HG02678 (cell line): Measurements from ENCODE around the gene FNDC11.

ENCODE experiments used
- ATAC-seq: cut with Tn5 transposase; IDR thresholded peaks from one replicate; pipeline ENCODE4 v1.9.1; 2021; ENCODE audit warnings: mild to moderate bottlenecking, moderate library complexity; ENCODE audit not compliant: unreplicated experiment

Gene FNDC11

DNA sequence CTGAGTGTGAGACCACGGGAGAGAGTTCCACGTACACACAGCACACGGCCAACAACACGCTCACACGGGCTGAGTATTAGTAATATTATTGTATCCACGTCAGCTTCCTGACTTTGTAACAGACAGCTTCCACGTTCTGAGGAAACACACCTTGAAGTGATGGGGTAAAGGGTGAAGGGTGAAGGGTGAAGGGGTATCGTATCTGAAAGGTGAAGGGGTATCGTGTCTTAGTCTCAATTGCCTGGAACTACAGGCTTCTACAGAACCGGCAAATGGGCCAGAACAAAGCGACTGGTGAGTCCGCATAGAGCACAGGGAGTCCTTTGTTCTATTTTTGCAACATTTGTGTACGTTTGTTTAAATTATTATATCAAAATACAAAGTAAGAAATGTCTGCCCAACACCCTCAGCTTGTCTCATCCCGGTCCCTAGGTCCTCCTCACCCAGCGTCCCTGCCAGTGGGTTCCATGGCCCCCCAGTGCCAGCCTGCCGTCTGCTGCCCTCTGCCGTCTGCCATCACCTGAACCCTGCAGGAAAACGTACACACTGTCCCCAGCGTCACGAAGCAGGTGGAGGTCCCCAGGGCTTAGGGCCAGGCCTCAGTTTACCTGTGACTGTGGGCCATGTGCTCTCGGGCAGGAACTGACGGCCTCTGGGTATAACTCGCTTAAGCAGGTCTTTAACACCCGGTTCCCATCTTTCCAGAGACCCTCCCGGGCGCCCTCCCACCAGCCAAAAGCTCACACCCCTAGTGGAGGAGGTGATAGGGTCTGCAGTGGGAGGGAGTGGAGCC, 24.5 kb downstream of the FNDC11 start:
- ATAC-seq = no peak

DNA sequence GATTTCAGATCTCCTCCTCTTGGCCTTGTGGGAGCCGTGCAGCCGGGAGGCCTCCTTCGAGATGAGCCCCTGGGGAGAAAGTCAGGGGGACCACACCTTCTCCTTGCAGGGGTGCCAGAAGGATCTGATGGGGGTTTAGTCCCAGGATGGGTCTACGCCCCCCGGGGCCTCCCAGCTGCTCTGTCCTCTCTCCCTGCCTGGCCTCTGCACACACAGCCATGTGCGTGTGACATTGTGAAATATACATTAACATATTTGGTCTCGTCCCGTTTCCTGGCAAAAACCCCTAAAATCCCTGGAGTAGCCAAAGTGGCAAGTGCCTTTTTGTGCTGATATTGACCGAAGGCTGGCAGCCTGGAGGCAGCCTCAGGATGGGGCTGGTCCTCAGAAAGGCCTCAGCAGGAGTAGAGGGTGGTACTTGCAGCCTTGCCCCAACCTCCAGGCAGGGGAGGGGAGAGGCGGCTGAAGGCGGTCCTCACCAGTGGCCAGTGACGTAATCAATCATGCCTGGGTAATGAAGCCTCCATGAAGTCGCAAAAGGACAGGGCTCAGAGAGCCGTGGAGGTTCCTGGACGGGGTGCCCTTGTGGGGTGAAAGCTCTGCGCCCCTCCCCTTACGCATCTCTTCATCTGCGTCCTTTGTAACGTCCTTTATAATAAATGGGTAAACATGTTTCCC, 25.2 kb downstream of the FNDC11 start:
- no peak for ATAC-seq

DNA sequence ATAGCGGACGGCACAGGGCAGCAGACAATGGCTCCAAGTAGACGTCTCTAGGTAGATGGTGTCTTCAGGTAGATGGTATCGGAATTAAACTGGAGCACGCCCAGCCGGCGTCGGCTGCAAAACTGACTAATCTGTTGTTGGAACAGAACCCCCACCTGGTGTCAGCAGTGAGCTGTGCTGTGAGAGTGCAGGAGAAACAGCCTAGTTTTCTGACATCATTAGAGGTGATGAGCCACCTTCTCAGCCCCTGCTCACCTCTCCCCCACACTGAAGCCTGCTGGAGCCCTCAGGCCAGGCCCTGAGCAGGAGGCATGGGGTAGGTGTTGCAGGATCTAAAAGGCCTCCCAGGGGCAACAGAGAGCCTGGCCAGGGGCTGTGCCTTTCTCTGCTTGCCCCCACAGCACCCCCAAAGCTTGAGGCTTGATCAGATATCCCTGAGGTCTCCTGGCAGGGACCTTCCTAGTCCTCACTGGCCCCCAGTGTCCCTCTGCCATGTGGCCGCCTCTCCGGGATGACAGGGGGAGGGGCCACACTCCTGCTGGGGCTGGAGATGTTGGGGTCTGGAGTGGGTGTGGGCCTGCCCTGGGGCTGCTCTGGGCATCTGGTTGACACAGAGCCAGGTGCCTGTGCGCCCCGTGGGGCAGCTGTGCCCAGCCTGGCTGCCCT, 27.0 kb downstream of the FNDC11 start:
- no peak for ATAC-seq

DNA sequence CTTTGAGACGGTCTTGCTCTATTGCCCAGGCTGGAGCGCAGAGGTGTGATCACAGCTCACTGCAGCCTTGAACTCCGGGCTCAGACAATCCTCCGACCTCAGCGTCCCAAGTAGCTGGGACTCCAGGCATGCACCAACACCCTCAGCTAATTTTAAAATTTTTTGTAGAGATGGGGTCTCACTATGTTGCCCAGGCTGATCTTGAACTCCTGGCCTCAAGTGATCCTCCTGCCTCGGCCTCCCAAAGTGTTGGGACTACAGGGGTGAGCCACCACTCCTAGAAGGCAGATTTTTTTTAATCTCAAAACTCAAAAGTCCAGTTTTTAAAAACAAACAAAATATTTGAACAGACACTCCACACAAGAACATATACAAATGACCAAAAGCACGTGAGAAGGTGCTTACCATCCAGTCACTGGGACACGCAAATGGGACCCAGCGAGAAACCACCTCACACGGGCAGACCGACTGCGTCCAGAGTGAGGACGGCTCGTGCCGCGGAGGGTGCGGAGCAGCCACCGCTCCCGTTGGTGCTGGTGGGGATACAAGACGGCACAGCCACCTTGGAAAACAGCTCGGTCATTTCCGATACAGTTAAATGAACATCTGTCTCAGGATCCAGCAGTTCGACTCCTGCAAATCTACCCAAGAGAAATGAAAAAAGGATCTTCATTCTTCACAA, 28.6 kb downstream of the FNDC11 start:
- ATAC-seq = no peak

DNA sequence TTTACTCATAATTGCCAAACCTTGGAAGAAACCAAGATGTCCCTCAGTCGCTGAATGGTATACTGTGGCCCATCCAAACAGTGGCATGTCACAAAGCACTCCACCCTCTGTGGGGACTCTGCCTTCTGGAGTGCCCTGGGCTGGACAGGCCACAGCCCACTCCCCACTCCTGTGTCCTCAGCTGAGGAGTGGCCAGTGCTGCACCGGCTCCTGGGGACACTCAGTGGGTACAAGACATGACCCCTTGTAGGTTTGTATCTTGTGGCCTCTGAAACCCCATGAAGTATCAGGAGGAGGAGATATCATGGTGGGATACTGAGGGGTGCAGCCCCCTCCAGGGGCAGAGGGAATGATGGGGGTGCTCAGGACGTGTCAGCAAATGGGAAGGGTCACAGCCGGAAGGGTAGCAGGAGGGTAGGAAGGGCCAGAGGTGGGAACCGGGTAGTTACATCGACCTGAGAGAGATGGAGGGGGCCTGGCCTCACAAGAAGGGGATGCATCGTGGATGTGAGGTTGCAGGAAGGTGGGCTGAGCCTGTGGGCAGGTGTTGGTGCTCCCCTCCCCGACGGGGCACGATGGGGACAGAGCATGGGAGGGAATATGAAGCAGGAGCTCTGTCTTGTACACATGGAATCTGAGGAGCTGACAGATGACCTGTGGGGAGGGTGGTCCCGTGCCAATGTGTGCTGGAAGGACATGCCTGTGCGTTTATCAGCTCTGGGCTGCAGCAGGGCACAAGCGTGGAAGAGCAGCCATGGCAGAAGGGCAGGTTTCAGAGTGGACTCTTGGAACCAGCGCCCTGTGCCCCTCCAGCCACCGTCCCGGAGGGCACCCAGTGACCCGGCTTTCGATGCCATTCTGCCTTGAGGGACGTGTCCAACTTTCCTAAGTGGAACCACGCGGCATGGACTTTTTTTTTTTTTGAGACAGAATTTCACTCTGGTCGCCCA, 31.9 kb downstream of the FNDC11 start:
- no peak for ATAC-seq

DNA sequence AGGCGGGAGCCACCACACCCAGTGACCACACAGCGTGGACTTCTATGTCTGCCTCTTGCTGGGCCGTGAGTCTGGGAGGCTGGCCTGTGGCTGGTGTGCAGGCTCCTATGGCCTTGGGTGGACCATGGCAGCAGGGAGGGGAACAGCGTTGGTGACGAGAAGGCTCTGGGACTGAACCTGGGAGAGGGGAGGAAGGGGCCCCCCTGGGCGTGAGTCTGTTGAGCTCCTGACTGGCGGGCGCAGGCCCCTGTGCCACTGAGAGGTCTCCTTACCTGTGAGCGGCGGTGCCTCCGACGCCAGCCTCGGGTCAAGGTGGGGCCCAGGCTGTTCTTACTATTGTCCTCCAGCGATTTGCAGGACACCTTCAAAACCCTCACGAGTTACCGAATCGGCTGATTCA, 32.8 kb downstream of the FNDC11 start:
- no peak for ATAC-seq

DNA sequence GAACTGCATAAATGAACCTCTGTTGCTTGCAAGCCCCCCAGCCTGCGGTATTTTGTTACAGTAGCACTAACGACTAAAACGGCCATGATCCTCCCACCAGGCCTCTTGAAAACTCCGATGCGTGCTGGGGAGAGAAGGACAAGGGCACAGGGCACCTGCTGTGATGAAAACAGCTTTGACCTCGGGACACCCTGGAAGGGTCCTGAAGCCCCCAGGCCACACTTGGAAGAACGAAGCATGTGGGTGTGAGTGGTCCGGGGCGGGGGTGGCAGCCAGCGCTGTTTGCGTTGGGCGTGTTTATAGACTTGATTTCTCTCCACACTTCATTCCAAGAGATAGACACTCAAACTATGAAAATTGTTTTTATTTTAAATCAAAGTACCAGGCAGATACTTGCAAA, 33.3 kb downstream of the FNDC11 start:
- ATAC-seq = no peak

DNA sequence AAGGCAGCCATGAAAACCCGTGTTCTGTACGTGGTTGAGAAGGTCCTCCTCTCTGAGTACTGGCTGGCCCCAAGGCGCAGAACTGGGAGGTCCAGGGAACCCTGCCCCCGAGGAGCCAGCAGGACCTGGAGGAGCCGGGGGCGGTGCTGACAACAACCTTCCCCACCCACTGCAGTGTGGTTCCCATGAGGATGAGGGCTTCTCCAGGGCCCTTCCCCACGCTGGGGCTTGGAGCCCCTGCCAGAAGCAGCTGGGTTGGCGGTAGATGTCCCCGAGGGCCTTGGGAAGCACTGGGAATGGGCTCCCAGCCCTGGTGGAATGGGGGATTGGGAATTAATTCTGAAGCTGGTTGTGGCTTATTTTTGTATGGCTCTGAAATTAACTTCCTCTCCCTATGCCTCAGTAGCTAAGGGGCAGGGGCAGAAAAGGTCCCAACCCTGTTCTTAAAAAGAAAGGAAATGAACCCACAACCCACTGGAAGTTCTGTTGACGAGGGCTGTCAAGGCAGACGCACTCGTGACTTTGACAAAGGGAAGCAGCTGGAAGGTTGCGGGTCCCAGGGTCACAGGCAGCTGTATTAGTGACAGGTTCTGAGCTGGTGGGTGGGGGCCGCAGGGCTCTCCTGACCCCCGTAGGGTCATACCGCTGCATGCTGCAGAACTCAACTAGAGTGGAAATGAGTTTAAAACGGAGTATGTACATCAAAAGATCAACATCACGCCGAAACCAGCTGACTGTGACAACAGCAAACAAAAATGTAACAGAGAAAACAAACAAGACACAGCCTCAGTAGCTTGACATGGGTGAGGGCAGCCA, 34.0 kb downstream of the FNDC11 start:
- ATAC-seq = no peak

DNA sequence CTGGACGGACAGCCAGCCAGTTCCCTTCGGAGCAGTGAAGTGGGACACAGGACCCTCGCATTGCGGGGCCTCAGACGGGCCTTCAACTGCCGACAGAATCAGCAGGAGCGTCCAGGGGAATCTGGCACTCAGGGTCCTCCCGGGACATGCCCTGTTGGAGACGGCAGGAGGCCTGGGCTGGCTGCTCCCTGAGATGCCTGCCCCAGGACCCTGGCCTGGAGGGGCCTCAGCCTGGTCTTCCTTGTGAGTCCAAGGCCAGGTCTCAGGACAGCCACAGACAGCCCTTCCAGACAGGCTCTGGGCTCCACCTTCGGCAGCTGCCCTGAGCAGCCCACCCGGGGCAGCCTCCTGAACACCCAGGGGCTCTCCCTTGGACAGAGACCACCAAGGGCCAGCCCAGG, 34.7 kb downstream of the FNDC11 start:
- ATAC-seq = no peak

DNA sequence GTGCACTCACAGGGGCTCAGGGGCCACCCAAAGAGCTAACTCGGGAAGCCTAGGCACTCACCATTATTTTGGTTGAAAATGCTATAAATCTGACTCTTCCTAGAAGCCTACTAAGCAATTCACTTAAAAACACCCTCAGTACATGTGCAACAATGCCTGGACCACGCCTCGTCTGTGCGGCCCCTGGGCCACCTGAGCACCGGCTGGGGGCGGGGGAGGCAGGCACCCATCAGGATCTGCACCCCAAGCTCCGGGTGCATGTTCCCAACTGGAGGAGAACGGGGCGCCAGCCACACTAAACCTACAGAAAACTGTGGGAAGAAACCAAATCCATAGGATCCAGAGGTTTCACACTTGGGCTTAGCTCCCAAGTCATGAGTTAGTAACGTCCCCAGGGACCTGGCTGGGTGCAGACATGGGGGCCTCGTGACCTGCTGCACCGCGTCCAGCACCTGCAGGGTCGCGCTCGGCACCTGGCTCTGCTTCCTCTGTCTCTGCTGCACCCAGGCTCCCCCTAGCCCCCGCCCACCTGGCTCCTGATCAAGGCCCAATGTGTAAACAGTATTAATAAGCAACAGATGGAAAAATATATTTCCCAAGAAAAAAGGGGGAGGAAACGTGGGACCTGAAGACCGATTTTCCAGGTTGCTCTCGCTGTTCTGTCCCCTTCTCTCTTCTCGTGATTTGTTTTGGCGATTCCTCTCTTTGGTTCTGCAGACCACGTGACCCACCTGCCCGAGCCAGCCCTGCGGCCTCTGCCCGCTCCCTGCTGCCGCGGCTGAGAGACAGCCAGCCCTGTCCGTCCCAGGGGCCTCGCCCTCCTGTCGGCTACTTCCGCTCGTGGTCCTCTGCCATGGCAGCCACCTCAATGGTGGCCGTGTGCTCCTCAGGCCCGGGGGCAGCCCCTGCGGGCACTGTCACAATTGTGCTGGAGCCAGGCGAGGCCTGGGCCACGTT, 35.6 kb downstream of the FNDC11 start:
- ATAC-seq = no peak

DNA sequence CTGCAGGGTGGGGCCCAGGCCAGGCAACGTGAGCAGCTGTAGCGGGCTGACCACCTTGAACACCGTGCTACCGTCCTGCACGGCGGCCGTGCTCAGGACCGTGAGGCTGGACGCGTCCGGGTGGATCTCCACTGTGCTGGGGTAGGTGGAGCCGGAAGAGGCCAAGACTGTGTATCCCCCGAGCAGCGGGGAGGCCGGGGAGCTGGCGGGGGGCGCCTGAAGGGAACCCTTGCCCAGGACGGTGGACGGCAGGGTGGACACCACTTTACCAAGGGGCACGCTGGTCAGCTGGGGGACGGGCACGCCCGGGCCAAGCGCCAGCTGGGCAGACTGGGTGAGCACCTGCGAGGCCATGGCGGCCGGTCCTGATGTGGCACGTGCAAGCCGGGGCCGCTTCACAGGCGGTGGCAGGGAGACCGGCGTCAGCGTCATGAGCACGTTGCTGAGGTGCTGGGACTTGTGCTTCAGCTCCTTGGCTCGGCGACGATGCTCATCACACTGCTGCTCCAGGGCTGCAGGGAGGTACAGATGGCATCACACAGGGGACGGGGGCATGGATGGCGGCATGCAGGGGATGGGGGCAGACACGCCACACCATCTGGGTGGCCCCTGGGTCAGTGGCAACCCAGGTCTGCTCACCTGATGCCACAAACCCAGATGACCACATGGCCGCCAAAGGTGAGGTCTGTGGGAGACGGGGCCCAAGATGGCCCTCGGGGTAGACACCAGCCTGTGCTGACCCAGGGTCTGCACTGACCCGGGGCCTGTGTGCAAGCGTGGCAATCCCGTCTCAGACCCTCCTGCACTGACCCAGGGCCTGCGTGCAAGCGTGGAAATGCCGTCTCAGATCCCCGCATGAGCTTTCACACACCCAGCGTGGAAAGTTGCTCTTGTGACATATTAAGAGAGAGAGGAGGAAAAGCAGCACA, 36.5 kb downstream of the FNDC11 start:
- ATAC-seq = no peak

DNA sequence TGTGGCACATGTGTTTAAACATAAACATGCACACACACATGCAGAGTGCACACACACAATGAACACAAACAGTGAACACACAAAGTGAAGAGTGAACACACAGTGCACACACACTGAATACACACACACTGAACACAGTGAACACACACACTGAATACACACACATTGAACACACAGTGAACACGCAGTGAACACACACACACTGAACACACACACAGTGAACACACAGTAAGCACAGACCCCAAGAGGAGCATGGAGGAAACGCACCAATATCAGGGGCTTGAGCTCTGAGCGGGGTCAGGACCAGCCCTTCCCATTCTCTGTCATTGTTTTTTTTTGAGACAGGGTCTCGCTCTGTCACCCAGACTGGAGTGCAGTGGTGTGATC, 37.2 kb downstream of the FNDC11 start:
- no peak for ATAC-seq

DNA sequence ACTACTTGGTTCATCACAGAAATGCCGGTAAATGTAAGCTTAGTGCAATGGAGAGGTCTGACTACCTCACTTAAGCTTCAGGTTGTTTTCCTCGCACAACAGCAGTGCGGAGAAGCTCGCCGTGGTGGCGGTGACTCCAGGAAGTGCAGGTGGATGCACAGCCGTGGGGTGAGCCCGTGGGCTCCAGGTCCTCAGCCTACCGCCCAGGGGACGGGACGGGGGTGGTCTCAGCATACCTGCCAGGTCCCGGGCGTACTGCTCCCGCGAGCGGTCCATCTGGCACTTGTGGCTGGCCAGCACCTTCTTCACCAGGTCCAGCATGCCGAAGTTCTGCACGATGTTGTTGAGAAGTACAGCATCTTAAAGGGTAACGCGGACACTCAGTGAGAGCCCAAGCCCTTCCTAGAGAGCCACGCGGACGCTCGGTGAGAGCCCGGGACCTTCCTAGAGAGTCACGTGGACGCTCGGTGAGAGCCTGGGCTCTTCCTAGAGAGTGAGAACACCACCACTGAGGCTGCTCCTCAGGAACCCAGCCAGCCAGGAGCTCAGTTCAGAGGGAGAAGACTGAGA, 37.9 kb downstream of the FNDC11 start:
- no peak for ATAC-seq

DNA sequence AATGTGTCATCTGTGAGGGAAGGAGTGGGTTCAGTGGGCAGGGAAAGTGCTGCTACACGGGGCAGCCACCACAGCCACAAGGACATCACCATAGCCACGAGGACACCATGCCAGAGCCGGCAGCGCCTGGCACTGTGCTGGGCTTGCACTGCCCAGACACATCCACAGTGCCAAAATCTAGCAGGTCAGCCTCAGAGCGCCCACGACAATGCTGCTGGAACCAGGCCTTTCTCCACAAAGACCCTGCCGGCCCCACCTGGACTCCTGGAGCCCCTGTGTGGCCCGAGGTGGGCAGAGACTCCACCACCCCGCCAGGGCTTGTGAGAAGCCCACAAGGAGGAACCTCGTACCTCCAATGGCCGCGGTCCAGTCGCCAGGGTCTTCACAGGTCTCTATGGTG, 38.7 kb downstream of the FNDC11 start:
- ATAC-seq = no peak

DNA sequence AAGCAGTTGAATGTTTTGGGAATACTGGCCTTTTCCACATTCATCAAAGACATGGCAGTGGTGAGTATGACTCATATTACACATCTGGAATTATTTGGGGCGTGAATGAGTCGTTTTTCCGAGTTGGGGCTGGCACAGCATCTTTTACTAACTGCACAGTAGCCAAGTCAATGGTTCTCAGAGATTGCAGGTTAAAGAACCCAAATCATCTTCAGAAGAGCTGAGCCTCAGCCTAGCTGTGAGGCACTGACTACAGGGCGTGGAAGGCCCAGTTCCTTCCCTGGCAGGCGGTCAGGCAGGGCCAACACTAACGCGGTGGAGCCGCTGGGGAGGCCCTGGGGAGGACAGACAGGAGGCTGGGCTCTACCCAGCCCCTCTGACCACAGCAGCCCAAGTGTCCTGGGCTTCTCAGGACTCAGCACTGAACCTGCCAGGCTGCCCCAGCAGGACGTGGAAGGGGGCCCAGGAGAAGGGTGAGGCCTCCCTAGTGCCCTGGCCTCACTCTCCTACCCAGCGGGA, 40.1 kb downstream of the FNDC11 start:
- ATAC-seq = no peak

DNA sequence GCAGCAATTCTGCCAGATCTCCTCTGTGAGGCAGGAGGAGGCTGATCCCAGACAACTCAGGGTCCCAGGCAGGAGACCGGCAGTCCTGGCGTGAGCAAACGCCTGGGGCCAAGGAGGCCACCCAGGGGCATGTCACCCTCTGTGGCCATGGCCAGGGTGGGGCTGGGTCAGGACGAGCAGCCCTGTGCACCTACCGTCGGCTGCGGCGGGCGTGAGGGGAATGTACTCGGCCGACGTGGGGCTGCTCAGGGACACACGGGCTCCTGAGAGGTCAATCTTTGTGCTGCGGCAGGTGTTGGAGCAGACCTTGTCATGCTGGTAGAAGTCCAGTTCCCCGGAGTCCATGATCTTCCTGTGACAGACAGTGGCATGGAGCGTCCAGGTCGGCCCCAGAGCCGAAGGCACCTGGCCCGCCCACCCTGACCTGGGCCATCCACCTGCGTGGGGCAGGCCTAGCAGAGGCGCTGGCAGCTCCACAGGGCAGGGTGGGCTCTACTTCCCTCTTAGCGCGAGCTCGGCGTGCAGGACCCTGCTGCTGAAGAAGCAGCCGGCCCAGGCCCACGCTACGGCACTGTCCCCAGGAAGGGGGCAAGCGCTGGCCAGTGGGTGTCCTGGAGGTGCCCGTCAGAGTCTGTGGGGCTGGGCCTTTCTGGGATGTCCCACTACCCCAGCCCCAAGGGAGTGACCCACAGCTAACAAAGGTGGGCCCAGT, 41.6 kb downstream of the FNDC11 start:
- ATAC-seq = no peak
